NCI-H2171 treated with DMSO at 0.1 percent for 48 hours (cell line): ENCODE results near the gene CCL14.
"Not testable (repeated sequence)": the region's sequence is repeated elsewhere in the genome, so short reads cannot be mapped to it uniquely, and the experiment has no call there.

Experiments used
- DNase-seq: peaks from one replicate; lab custom pipeline; 2025; lab: John Stamatoyannopoulos, UW

Gene CCL14

DNA sequence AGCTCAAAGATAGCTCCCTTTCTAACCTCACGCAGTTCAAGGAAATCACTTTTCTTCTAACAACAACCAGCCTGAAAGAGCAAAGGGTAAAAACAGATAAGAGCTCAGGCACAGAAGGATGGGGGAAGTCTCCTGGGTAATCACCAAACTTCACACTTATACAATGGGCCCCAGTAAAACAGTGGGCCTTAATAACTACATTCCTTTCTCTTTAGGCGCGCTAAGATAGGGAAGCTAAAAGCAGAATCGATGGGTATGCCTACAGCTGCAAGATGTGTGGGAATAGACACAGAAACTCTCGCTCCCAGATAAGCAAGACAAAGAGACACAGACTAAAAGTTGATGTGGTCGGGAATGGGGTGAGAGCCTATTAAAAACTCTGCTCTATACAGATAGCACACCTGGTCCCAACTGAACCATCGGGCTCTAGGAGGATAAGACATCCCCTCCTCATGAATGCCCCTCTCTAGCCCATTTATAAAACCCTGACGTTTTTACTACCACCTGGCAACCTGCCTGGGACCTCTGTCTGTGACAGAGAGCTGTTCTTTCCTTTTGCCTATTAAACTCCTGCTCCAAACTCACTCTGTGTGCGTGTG lies 43.8 kb downstream of the CCL14 start:
- no peak for DNase-seq

DNA sequence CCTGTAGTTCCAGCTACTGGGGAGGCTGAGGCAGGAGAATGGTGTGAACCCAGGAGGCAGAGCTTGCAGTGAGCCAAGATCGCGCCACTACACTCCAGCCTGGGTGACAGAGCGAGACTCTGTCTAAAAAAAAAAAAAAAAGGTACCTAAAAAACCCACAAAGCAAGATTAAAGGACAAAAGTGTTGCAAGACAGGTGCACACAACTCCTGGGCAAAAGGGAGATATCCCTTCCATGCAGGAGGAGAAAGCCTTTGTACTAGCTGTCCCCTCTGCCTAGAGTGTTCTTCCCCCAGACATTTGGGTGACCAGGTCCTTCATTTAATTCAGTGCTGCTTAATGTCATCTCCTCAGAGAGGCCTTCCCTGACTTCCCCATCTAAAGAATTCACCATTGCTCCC lies 48.0 kb downstream of the CCL14 start:
- not testable (repeated sequence) for DNase-seq

- no peak for DNase-seq
Observed at GRCh38 chr17:35936063-35936462, 50.5 kb downstream of the CCL14 start.

- DNase-seq: no peak
Observed at GRCh38 chr17:35934760-35935159, 51.8 kb downstream of the CCL14 start.
